ENCODE measurements around the gene FOSB. TPM values are rescaled to one million over a fixed set of nuclear protein-coding genes. Genes with fewer than 3 reads are reported as not detected.
A peak's percentile ranks its signal among the peaks of the same experiment; 100 is the strongest.
"Not testable (repeated sequence)": the region's sequence is repeated elsewhere in the genome, so short reads cannot be mapped to it uniquely, and the experiment has no call there.

Gene FOSB
- 10 to 100 TPM; 20.7 to 39.2 TPM for total RNA-seq

GRCh38 chr19:45467456-45468158 lies at the start of gene FOSB:
FOSB (plus strand) TSS chr19:45467996; CDS start chr19:45468587, 591 bp downstream.
- Mint-ChIP-seq H3K4me3 (peak within 1 kb of the TSS; percentile 89), H3K4me1 (peaks cover 8% of the 10 kb centered on the region), H3K36me3 (ENCODE audit: low read depth) (peaks cover 50% of the 10 kb centered on the region), H3K27ac (peak within 1 kb of the TSS; percentile 96), H3K27me3 (no peaks in the 10 kb centered on the region), H3K9me3 (no peaks in the 10 kb centered on the region)
- peak; percentile 34 for ATAC-seq (replicated peaks)

- Mint-ChIP-seq H3K27me3 (no peaks in the 10 kb centered on the region), H3K9me3 (no peaks in the 10 kb centered on the region), H3K4me1 (peaks cover 13% of the 10 kb centered on the region), H3K4me3 (no peak overlapping the region), H3K27ac (no peak overlapping the region), H3K36me3 (ENCODE audit: low read depth) (peaks cover 58% of the 10 kb centered on the region)
- no peak for ATAC-seq (replicated peaks)
Measured at GRCh38 chr19:45418802-45419201, 49.0 kb upstream of the FOSB start.

DNA sequence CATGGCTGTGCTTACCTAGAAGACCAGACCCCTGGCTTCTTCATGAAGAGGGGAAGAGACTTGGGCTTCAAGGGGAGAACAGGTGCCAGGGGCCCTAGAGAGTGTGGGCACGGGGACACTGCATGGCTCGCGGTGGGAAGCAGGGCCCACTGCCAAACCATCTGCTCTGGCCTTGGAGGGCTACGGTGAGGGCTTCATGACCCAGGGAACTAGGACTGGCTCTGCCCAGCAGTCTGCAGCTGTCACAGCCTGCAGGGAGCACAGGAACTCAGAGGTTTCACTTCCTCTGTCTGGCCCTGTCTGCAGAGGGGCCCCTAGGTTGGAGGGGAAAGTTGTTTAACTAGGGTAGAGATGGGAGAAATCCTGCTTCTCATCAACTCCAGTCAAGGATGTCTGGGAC lies 48.4 kb upstream of the FOSB start:
- no peaks in the 10 kb centered on the region for H3K27me3 Mint-ChIP-seq
- H3K4me3 Mint-ChIP-seq: no peak overlapping the region
- no peak for ATAC-seq (replicated peaks)
- H3K9me3 Mint-ChIP-seq: no peaks in the 10 kb centered on the region
- H3K4me1 Mint-ChIP-seq: peaks cover 13% of the 10 kb centered on the region
- no peak overlapping the region for H3K27ac Mint-ChIP-seq
- H3K36me3 Mint-ChIP-seq (ENCODE audit: low read depth): peaks cover 52% of the 10 kb centered on the region

DNA sequence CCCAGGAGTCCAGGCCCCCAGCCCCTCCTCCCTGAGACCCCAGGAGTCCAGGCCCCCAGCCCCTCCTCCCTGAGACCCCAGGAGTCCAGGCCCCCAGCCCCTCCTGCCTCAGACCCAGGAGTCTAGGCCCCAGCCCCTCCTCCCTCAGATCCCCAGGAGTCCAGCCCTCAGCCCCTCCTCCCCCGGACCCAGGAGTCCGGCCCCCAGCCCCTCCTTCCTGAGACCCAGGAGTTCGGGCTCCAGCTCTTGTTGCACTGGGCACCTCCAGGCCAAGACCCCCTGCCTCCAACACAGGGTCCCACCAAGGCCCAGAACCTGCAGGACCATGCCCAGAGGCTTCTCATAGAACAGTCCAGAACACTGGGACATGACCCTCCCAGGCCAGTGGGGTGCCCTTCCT lies 47.9 kb upstream of the FOSB start:
- Mint-ChIP-seq H3K27me3 (no peaks in the 10 kb centered on the region), H3K27ac (peak overlapping the region; percentile 12), H3K4me3 (no peak overlapping the region), H3K9me3 (no peaks in the 10 kb centered on the region), H3K4me1 (peaks cover 13% of the 10 kb centered on the region), H3K36me3 (ENCODE audit: low read depth) (peaks cover 47% of the 10 kb centered on the region)
- no peak for ATAC-seq (replicated peaks)

GRCh38 chr19:45420356-45420755 lies 47.4 kb upstream of the FOSB start:
- Mint-ChIP-seq H3K36me3 (ENCODE audit: low read depth) (peaks cover 46% of the 10 kb centered on the region), H3K27me3 (no peaks in the 10 kb centered on the region), H3K4me3 (no peak overlapping the region), H3K9me3 (no peaks in the 10 kb centered on the region), H3K27ac (peak overlapping the region; percentile 12), H3K4me1 (peaks cover 13% of the 10 kb centered on the region)
- ATAC-seq (replicated peaks): no peak

DNA sequence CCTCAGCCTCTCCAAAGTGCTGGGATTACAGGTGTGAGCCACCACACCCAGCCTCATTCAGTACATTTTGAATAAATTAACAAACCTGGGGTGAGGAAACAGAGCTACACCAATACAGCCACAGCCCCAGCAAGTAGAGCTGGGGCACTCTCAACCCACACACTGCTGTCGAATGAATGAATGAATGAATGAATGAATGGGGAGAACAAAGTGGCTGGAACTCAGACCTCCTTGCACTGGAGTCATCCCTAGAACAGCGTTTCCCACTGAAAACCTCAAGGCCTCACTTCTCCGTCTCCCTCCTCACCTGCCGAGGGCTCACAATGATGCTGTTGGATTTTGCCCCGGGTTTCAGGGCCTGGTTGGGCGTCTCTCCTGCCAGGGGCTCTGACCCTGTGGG lies 46.9 kb upstream of the FOSB start:
- ATAC-seq (replicated peaks): no peak
- Mint-ChIP-seq H3K27me3 (no peaks in the 10 kb centered on the region), H3K9me3 (no peaks in the 10 kb centered on the region), H3K36me3 (ENCODE audit: low read depth) (peaks cover 41% of the 10 kb centered on the region), H3K4me1 (peaks cover 13% of the 10 kb centered on the region), H3K4me3 (no peak overlapping the region), H3K27ac (peak overlapping the region; percentile 12)

DNA sequence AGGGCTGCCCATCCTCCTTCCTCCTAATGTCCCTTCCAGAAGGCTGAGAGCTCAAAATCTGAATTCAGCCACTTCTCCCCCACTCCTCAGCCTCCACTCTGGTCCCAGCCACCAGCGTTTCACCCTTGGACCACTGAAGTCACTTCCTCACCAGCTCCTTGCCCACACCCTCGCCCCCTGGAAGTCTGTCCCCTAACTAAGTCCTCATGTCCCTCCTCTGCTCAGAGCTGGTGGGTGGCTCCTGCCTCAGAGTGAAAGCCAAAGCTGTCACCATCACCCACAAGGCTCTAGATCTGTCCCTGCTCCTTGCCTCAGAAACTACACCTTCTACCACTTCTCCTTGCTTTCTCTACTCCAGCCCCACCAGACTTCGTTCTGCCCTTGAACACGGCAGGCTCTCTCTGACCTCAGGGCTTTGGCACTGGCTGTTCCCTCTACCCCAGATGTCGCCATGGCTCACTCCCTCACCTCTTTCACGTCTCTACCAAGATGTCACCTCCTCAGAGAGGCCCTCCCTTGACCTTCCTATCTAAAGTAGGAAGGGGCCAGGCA lies 45.8 kb upstream of the FOSB start:
- Mint-ChIP-seq H3K9me3 (no peaks in the 10 kb centered on the region), H3K4me3 (peak overlapping the region; percentile 9), H3K27me3 (no peaks in the 10 kb centered on the region), H3K36me3 (ENCODE audit: low read depth) (peaks cover 30% of the 10 kb centered on the region), H3K4me1 (peaks cover 13% of the 10 kb centered on the region), H3K27ac (peak overlapping the region; percentile 60)
- ATAC-seq (replicated peaks): no peak

- Mint-ChIP-seq H3K36me3 (ENCODE audit: low read depth) (peaks cover 19% of the 10 kb centered on the region), H3K27me3 (no peaks in the 10 kb centered on the region), H3K4me3 (peak overlapping the region; percentile 85), H3K9me3 (no peaks in the 10 kb centered on the region), H3K4me1 (peaks cover 13% of the 10 kb centered on the region), H3K27ac (peak overlapping the region; percentile 84)
- ATAC-seq (replicated peaks): no peak
Measured at GRCh38 chr19:45423033-45423588, 44.7 kb upstream of the FOSB start.

DNA sequence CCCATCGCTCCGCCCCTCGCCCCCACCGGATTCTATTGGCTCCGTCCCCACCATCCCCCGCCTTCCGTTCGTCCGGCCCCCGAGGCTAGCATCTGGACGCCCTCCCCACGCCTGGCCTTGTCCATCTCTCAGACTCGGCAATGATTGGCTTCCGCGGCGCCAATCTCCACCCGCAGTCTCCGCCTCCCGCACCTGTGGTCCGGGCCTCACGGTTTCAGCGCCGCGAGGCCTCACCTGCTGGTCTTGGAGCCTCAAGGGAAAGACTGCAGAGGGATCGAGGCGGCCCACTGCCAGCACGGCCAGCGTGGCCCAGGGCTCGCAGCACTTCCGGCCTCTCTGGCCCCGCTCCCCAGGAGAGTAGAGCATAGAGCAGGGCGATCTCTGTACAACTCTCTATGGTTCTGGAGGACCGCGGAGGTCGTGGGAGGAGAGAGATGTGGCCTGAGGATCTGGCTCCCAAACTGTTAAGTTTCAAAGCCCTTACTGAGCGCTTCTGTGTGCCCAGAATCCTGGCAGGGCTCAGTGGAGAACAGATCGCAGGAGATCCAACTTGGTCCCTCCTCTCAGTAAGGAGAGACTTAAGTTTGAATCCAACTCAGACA lies 44.1 kb upstream of the FOSB start, which contains the start of gene ERCC1:
Gene ERCC1, minus strand, starts transcription at position 329 of the 602 bp plus-strand sequence. CDS start 543 bp downstream, outside the sequence.
- peak; percentile 68 for ATAC-seq (replicated peaks)
- no peaks in the 10 kb centered on the region for H3K9me3 Mint-ChIP-seq
- no peaks in the 10 kb centered on the region for H3K27me3 Mint-ChIP-seq
- peaks cover 13% of the 10 kb centered on the region for H3K36me3 Mint-ChIP-seq (ENCODE audit: low read depth)
- peak within 1 kb of the TSS; percentile 85 for H3K4me3 Mint-ChIP-seq
- H3K4me1 Mint-ChIP-seq: peaks cover 13% of the 10 kb centered on the region
- H3K27ac Mint-ChIP-seq: peak within 1 kb of the TSS; percentile 84

GRCh38 chr19:45424191-45425058 lies 43.4 kb upstream of the FOSB start:
- H3K9me3 Mint-ChIP-seq: no peaks in the 10 kb centered on the region
- peaks cover 13% of the 10 kb centered on the region for H3K36me3 Mint-ChIP-seq (ENCODE audit: low read depth)
- H3K27me3 Mint-ChIP-seq: no peaks in the 10 kb centered on the region
- peaks cover 13% of the 10 kb centered on the region for H3K4me1 Mint-ChIP-seq
- peak overlapping the region; percentile 85 for H3K4me3 Mint-ChIP-seq
- ATAC-seq (replicated peaks): peak; percentile 79
- peak overlapping the region; percentile 84 for H3K27ac Mint-ChIP-seq

DNA sequence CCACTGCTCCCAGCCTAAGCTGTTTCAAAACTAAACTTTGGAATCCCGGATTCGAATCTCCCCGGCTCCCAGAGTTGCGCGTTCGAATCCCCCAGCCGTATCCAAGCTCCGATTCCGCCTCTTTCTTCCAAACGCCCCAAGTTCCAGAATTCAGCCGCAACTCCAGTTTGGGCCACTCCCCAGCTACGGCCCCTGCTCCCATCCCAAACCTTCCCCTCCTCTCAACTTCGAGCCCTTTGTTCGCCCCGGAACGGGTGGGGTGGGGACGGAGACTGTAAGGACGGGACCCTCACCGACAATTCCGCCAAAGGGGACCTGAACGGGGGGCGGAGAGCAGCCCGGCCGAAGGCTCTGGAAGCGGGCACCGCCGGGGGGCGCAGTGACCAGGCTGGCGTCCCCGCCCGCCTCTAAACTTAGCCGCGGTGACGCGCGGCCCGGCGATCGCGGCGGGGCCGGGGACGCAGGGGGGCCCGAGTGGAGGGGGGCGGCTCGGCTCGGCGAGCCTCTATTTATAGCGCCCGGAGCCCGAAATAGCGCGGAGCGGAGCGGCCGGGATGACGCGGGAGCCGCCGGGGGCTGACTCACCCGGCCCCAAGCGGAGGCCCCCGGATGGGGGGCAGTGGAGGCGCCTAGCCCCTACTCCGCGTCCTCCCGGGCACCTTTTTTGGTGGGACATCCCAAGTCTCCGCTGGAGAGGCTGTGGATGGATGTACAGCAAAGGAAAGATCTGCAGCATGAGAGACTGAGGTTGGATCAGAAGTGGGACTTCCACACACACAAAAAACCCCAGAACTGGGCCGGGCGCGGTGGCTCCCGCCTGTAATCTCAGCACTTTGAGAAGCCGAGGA lies 39.2 kb upstream of the FOSB start:
- Mint-ChIP-seq H3K36me3 (ENCODE audit: low read depth) (no peaks in the 10 kb centered on the region), H3K4me3 (peak overlapping the region; percentile 76), H3K9me3 (no peaks in the 10 kb centered on the region), H3K4me1 (no peaks in the 10 kb centered on the region), H3K27me3 (no peaks in the 10 kb centered on the region), H3K27ac (no peak overlapping the region)
- no peak for ATAC-seq (replicated peaks)

- not testable (repeated sequence) for H3K27me3 Mint-ChIP-seq; H3K36me3 Mint-ChIP-seq (ENCODE audit: low read depth); H3K27ac Mint-ChIP-seq; H3K4me1 Mint-ChIP-seq; H3K9me3 Mint-ChIP-seq; ATAC-seq (replicated peaks); H3K4me3 Mint-ChIP-seq
Measured at GRCh38 chr19:45429896-45430295, 37.9 kb upstream of the FOSB start.

DNA sequence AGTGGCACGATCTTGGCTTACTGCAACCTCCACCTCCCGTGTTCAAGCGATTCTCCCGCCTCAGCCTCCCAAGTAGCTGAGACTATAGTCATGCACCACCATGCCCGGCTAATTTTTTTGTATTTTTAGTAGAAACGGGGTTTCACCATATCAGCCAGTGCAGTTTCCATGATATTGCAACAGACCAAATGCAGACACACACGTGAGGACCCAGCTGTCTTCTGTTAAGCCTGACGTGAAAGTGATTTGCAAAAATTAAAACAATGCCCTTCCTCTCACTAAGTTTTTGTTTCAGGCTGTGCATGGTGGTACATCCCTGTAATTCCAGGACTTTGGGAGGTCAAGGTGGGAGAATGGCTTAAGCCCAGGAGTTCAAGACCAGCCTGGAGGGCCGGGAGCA lies 36.8 kb upstream of the FOSB start:
- not testable (repeated sequence) for ATAC-seq (replicated peaks); H3K4me3 Mint-ChIP-seq; H3K27ac Mint-ChIP-seq; H3K9me3 Mint-ChIP-seq; H3K4me1 Mint-ChIP-seq; H3K36me3 Mint-ChIP-seq (ENCODE audit: low read depth); H3K27me3 Mint-ChIP-seq

Measured in activated T-helper 17 cell treated with anti-CD3 and anti-CD28 coated beads, Interleukin-2, amount 50 U/mL, for 72 hours (primary cell).